ENCODE data around the gene ATP6AP1. TPM values are rescaled to one million over a fixed set of nuclear protein-coding genes. Genes with fewer than 3 reads are reported as not detected.

The ATP6AP1 gene
- total RNA-seq, 1 donor = 33.2 TPM

DNA sequence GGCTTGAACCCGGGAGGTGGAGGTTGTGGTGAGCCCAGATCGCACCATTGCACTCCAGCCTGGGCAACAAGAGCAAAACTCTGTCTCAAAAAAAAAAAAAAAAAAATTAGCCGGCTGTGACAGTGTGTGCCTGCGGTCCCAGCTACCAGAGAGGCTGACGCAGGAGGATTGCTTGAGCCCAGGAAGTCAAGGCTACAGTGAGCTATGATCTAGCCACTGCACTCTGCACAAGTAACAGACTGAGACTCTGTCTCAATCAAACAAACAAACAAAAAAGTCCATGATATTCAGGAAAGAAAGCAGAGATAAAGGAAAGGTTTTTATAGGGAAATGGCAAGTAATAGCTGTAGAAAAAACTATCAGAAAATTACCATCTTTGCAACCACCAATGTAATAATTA, 52.7 kb downstream of the ATP6AP1 start:
- DNase-seq (ENCODE audit: low read depth) = no peak
- TF ChIP-seq, protein P1, sequence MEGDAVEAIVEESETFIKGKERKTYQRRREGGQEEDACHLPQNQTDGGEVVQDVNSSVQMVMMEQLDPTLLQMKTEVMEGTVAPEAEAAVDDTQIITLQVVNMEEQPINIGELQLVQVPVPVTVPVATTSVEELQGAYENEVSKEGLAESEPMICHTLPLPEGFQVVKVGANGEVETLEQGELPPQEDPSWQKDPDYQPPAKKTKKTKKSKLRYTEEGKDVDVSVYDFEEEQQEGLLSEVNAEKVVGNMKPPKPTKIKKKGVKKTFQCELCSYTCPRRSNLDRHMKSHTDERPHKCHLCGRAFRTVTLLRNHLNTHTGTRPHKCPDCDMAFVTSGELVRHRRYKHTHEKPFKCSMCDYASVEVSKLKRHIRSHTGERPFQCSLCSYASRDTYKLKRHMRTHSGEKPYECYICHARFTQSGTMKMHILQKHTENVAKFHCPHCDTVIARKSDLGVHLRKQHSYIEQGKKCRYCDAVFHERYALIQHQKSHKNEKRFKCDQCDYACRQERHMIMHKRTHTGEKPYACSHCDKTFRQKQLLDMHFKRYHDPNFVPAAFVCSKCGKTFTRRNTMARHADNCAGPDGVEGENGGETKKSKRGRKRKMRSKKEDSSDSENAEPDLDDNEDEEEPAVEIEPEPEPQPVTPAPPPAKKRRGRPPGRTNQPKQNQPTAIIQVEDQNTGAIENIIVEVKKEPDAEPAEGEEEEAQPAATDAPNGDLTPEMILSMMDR (IDR thresholded peaks at IDR 0.05; ENCODE audit: insufficient read depth, low read length) = no peak
- no peak overlapping the region for H3K4me3 ChIP-seq (ENCODE audit: low read depth, low read length)

DNA sequence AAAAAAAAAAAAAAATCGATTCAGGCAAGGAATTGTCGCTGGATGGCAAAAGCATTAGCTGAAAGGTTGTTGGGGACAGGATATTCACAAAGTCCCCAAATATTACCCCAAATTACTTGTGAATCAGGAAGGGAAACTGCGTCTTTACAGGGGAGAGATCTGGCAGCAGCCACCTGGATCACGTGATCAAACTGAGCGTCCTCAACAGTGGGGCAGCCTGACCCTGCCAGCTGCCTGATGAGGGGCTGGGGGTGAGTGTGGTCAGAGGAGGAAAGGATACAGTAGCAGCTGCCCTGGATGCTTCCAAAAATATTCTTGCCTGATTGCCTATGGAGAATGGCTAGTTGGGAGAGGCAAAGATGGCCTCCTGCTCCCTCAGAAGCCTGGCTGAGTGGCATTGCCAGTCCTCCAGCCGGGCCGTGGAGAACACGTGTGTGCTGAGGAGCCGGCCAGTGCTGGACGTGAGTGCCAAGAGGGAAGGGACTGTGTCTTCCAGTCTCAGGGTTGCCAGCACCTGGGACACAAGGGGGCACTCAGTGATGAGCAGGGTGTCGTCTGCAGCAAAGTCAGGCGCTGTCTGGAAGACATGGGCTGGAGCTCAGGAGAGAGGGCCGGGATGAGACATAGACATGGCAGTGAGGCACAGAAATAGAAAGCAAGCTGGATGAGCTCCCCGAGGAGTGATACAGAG, 53.6 kb downstream of the ATP6AP1 start:
- no peak for DNase-seq (ENCODE audit: low read depth)
- TF ChIP-seq, protein P1 (IDR thresholded peaks at IDR 0.05; ENCODE audit: insufficient read depth, low read length) = no peak
- H3K4me3 ChIP-seq (ENCODE audit: low read depth, low read length) = no peak overlapping the region

DNA sequence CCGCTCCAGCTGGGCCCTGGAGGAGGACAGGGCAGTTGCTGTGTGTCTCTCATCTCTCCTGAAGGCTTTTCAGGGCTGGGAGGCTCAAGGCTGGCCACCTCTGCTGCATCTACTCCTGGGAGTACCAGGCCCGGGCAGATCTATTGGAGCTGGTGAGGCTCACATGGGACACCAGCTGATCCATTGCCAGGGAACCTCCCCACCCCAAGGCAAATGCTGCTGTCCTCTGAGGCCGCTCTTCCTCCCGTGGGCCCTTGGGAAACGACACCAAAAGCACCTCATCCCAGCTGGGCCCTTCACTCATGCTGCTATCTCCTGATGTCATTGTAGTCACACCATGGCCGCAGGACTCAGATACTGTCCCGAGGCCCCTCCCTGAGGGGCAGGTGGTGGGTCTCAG, 54.3 kb downstream of the ATP6AP1 start:
- H3K4me3 ChIP-seq (ENCODE audit: low read depth, low read length) = no peak overlapping the region
- no peak for DNase-seq (ENCODE audit: low read depth)
- TF ChIP-seq, protein P1 (IDR thresholded peaks at IDR 0.05; ENCODE audit: insufficient read depth, low read length) = no peak

DNA sequence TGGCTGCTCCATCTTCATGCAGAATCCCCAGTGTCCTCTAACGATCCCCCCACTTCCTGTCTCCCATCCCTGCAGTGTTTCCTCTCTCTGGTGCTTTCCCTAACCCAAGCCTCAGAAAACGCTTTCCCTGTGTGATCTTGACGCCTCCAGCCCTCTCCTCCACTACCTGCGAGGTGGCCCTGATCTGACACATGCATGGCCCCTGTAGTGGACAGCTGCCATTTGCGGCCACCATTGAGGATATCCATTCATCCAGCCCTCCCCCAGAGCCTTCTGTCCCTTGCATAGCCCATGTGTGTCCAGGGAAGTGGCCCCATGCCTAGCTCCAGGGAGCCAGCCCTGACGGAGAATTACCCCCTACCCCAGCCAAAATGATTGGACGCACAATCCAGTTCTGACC, 54.8 kb downstream of the ATP6AP1 start:
- H3K4me3 ChIP-seq (ENCODE audit: low read depth, low read length) = no peak overlapping the region
- TF ChIP-seq, protein P1 (IDR thresholded peaks at IDR 0.05; ENCODE audit: insufficient read depth, low read length) = no peak
- no peak for DNase-seq (ENCODE audit: low read depth)

DNA sequence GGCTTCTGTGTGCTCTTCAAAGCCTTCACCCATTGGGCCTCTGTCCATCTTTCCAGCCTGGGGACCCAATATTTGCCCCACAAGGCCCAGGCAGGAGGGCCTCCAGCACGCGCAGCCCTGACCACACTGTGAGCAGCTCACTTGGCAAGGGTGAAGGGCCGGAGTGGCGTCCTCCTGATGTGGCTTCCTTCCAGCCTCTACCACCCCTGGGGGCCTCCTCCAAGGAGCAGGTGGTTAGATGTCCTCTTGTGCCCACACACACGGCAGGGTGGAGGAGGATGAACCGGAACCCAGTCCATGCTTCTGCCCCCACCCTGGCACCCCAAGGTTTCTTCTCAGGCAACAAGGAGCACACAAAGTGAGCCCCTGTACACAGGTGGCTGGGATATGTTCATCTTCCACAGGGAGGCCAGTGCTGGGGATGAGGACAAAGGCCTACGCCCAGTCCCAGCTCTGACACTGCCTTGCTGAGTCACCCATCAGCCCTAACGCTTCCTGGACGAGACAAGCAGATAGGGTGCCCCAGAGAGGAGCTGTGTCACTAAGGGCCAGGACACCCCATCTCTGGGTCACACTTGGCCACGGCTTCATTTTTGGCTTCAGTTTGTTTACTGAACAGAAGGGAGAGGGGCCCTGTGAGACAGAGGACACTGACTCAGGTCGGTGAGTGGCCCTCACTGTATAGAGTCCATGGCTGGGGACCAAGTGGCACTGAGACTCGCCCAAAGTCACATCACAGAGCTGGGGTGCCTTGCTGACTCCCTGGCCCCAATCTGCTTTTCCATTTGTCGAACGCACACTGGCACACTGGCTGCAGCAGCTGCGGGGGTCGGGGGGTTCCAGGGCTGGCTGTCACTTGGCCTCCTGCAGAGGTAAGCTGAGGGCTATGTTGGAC, 56.0 kb downstream of the ATP6AP1 start:
- no peak for DNase-seq (ENCODE audit: low read depth)
- H3K4me3 ChIP-seq (ENCODE audit: low read depth, low read length) = no peak overlapping the region
- TF ChIP-seq, protein P1 (IDR thresholded peaks at IDR 0.05; ENCODE audit: insufficient read depth, low read length) = no peak

DNA sequence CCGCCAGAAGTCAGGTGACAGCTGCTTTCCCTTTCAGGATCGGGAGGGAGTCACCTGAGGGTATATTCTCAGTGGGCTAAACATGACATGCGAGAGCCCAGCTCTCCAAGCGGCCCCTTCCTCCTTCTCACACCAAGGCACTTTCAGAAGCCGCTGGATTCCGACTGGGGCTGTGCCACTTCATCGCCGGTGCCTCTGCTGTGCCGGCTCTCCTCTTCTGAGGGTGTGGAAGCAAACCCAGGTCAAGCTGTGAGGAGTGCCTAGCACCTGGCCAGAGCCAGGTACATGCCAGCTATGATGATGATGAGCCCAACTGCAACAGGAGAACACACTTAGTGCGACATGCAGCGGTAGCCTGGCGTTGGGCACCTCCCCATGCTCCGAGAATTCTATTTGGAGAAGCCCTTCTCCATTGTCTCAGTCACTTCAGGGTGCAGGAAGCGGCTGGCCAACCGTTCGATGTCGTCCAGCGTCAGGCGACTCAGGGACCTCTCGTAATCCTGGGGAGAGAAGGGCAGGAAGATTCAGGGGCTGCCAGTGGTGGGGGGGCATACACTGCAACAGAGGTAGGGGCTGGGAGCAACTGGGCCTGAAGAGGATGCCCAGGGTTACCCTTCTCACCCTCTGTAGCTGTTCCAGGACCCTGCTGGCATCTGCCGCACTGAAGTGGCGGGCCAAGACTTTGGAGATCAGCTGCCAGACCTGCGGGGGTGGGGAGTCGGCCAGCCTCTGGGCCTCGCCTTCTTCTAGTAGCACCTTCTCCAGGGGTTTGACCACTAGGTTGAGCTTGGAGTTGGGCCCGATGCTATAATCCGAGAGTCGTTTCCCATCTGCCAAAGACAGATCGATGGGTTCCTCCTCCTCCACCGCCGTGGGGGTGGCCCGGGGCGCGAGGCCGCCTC, 56.9 kb downstream of the ATP6AP1 start:
- TF ChIP-seq, protein P1 (IDR thresholded peaks at IDR 0.05; ENCODE audit: insufficient read depth, low read length) = no peak
- DNase-seq (ENCODE audit: low read depth) = no peak

More for the DNA sequence above, 56.9 kb downstream of the ATP6AP1 start:
- peak overlapping the region; percentile 67 for H3K4me3 ChIP-seq (ENCODE audit: low read depth, low read length)
